Upper lobe of right lung (tissue), 1 donor: ENCODE measurements around the gene NFKBIZ. TPM values are rescaled to one million over a fixed set of nuclear protein-coding genes. Genes with fewer than 3 reads are reported as not detected.

Experiments
- ATAC-seq: fragments of 200-7000 bp; cut with Tn5 transposase; one replicate; pipeline ENCODE4 v1.9.1; 2020; ENCODE audit warnings: mild to moderate bottlenecking, moderate library complexity
- DNase-seq: peaks from one replicate; pipeline ENCODE4 v3.0.0-alpha.2; 2020
- H3K27ac ChIP-seq: fragments of 200-600 bp; one replicate; pipeline ENCODE4 v1.8.0; 2022
- H3K27me3 ChIP-seq: fragments of 200-600 bp; one replicate; pipeline ENCODE4 v1.8.0; 2022; ENCODE audit warnings: mild to moderate bottlenecking
- H3K36me3 ChIP-seq: fragments of 200-600 bp; one replicate; pipeline ENCODE4 v1.8.0; 2022
- H3K4me1 ChIP-seq: fragments of 200-600 bp; one replicate; pipeline ENCODE4 v1.8.0; 2022
- H3K4me3 ChIP-seq: fragments of 200-600 bp; one replicate; pipeline ENCODE4 v1.8.0; 2022; ENCODE audit warnings: mild to moderate bottlenecking
- H3K9me3 ChIP-seq: fragments of 200-600 bp; one replicate; pipeline ENCODE4 v1.8.0; 2022
- intact Hi-C: fragments of 100-400 bp; cut with DNase I; formaldehyde crosslinking; loops from one replicate; pipeline ENCODE4 v1.11.0; 2022
- total RNA-seq: library from RNA; stranded (reverse); fragmentation: NEBNext Ultra II Directional; extraction: Animal tissue kit (Norgen Biotek cat#: 25700); gene quantifications from one replicate; pipeline ENCODE4 v1.2.1, GENCODE V29; 2021
- TF ChIP-seq, protein P1 (sequence below): fragments of 200-600 bp; IDR thresholded peaks from one replicate; pipeline ENCODE4 v1.8.0; 2022; ENCODE audit warnings: antibody characterized with exemption
- donor health status: DM: no; HTN: yes; CAD: no; lungs with severe emphysema.

The NFKBIZ gene
- total RNA-seq, 1 donor from 2014 or later: 87.7 TPM

- DNase-seq: no peak
Measured at GRCh38 chr3:101812895-101813294, 36.4 kb upstream of the NFKBIZ start.

GRCh38 chr3:101813817-101814440 is 35.4 kb upstream of the NFKBIZ start:
- ATAC-seq: peak; percentile 54
- intact Hi-C loops: loop anchor here (5.0 kb wide), 1 partner anchor 413 kb away; no protein-coding TSS in a partner anchor
- H3K4me1 ChIP-seq: peaks cover 11% of the 10 kb centered on the region
- no peaks in the 10 kb centered on the region for H3K9me3 ChIP-seq
- no peak for DNase-seq
- H3K4me3 ChIP-seq: no peak overlapping the region
- no peaks in the 10 kb centered on the region for H3K27me3 ChIP-seq
- no peak overlapping the region for H3K27ac ChIP-seq
- TF ChIP-seq, protein P1, sequence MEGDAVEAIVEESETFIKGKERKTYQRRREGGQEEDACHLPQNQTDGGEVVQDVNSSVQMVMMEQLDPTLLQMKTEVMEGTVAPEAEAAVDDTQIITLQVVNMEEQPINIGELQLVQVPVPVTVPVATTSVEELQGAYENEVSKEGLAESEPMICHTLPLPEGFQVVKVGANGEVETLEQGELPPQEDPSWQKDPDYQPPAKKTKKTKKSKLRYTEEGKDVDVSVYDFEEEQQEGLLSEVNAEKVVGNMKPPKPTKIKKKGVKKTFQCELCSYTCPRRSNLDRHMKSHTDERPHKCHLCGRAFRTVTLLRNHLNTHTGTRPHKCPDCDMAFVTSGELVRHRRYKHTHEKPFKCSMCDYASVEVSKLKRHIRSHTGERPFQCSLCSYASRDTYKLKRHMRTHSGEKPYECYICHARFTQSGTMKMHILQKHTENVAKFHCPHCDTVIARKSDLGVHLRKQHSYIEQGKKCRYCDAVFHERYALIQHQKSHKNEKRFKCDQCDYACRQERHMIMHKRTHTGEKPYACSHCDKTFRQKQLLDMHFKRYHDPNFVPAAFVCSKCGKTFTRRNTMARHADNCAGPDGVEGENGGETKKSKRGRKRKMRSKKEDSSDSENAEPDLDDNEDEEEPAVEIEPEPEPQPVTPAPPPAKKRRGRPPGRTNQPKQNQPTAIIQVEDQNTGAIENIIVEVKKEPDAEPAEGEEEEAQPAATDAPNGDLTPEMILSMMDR: peak; percentile 67
- H3K36me3 ChIP-seq: no peaks in the 10 kb centered on the region

More at GRCh38 chr3:101812895-101813294, 36.4 kb upstream of the NFKBIZ start:
- no peak overlapping the region for H3K27ac ChIP-seq
- H3K4me3 ChIP-seq: no peak overlapping the region
- no peak for ATAC-seq
- no peaks in the 10 kb centered on the region for H3K36me3 ChIP-seq
- no peaks in the 10 kb centered on the region for H3K27me3 ChIP-seq
- intact Hi-C loops: loop anchor here (5.0 kb wide), 1 partner anchor 414 kb away; no protein-coding TSS in a partner anchor
- TF ChIP-seq, protein P1: no peak
- H3K9me3 ChIP-seq: no peaks in the 10 kb centered on the region
- peaks cover 11% of the 10 kb centered on the region for H3K4me1 ChIP-seq

- Histone ChIP-seq H3K27ac (no peak overlapping the region), H3K9me3 (no peaks in the 10 kb centered on the region), H3K4me1 (peaks cover 2% of the 10 kb centered on the region), H3K36me3 (no peaks in the 10 kb centered on the region), H3K27me3 (no peaks in the 10 kb centered on the region), H3K4me3 (no peak overlapping the region)
- intact Hi-C loops: loop anchor here (5.0 kb wide), 1 partner anchor 412 kb away; no protein-coding TSS in a partner anchor
- ATAC-seq (peak; percentile 50), DNase-seq (no peak)
- TF ChIP-seq, protein P1: no peak
Measured at GRCh38 chr3:101814835-101815234, 34.5 kb upstream of the NFKBIZ start.

- no peak overlapping the region for H3K27ac ChIP-seq
- H3K4me1 ChIP-seq: no peaks in the 10 kb centered on the region
- no peak overlapping the region for H3K4me3 ChIP-seq
- TF ChIP-seq, protein P1: no peak
- no peaks in the 10 kb centered on the region for H3K9me3 ChIP-seq
- intact Hi-C loops: no loop called here
- ATAC-seq: peak; percentile 34
- DNase-seq: no peak
- H3K36me3 ChIP-seq: peaks cover under 1% of the 10 kb centered on the region
- H3K27me3 ChIP-seq: no peaks in the 10 kb centered on the region
Measured at GRCh38 chr3:101816215-101817149, 32.8 kb upstream of the NFKBIZ start.

GRCh38 chr3:101817992-101818391 is 31.3 kb upstream of the NFKBIZ start:
- no peak for ATAC-seq
- Histone ChIP-seq H3K36me3 (peaks cover 6% of the 10 kb centered on the region), H3K27ac (no peak overlapping the region)

More at GRCh38 chr3:101817992-101818391, 31.3 kb upstream of the NFKBIZ start:
- Histone ChIP-seq H3K9me3 (no peaks in the 10 kb centered on the region), H3K27me3 (no peaks in the 10 kb centered on the region), H3K4me1 (no peaks in the 10 kb centered on the region), H3K4me3 (no peak overlapping the region)
- TF ChIP-seq, protein P1: no peak
- no peak for DNase-seq
- intact Hi-C loops: no loop called here
